Ishikawa (cell line): Measurements from ENCODE around the gene NELFE.

Experiments used
- CEBPB ChIP-seq: IDR thresholded peaks from 2 replicates; pipeline ENCODE4 v1.6.1; 2012
- CREB1 ChIP-seq: IDR thresholded peaks from 2 replicates; pipeline ENCODE4 v1.6.1; 2012; ENCODE audit warnings: low read depth
- EGR1 ChIP-seq: IDR thresholded peaks from 2 replicates; pipeline ENCODE4 v1.6.1; 2012
- EP300 ChIP-seq: IDR thresholded peaks from 2 replicates; pipeline ENCODE4 v1.6.1; 2012; ENCODE audit warnings: borderline replicate concordance
- FOXM1 ChIP-seq: IDR thresholded peaks from 2 replicates; pipeline ENCODE4 v1.6.1; 2012; ENCODE audit warnings: low read depth, borderline replicate concordance
- RAD21 ChIP-seq: IDR thresholded peaks from 2 replicates; pipeline ENCODE4 v1.6.1; 2012; ENCODE audit warnings: low read depth
- TAF1 ChIP-seq: IDR thresholded peaks from 2 replicates; pipeline ENCODE4 v1.6.1; 2012; ENCODE audit warnings: low read depth, mild to moderate bottlenecking
- TCF12 ChIP-seq: IDR thresholded peaks from 2 replicates; pipeline ENCODE4 v1.6.1; 2012; ENCODE audit warnings: low read depth
- YY1 ChIP-seq: IDR thresholded peaks from 2 replicates; pipeline ENCODE4 v1.6.1; 2012; ENCODE audit warnings: low read depth
- TF ChIP-seq, protein P1 (sequence below): IDR thresholded peaks from 2 replicates; pipeline ENCODE4 v1.6.1; 2012
- TF ChIP-seq, protein P2 (sequence below): IDR thresholded peaks from 2 replicates; pipeline ENCODE4 v1.6.1; 2012; ENCODE audit warnings: low read depth, mild to moderate bottlenecking
- TF ChIP-seq, protein P3 (sequence below): IDR thresholded peaks from 2 replicates; pipeline ENCODE4 v1.6.1; 2012

DNA sequence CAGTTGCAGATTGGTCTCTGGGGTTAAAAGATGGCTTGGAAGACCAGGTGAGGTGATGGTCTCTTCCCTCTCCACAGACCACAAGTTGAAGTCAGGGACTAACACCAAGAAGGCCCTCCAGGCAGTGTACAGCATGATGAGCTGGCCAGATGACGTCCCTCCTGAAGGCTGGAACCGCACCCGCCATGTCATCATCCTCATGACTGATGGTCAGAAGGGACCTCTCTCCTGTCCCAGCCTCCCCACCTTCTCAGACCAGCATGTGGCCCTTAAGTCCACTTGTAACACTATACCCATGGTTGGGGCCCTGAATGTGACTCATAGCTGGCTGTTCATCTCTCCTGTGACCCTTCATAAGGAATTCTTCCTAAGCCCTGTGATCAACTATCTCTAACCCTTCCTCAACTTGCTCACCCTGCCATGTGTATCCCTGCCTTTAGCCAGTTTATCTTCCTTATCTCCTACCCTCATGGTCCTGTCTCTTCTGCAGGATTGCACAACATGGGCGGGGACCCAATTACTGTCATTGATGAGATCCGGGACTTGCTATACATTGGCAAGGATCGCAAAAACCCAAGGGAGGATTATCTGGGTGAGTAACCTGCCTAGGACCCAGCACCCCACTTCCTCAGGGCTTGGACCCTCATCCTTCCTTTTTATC is 9.9 kb downstream of the NELFE start:
- TF ChIP-seq YY1 = no peak
- TF ChIP-seq EGR1 = no peak
- TF ChIP-seq, protein P1, sequence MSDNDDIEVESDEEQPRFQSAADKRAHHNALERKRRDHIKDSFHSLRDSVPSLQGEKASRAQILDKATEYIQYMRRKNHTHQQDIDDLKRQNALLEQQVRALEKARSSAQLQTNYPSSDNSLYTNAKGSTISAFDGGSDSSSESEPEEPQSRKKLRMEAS = no peak
- TF ChIP-seq, protein P2, sequence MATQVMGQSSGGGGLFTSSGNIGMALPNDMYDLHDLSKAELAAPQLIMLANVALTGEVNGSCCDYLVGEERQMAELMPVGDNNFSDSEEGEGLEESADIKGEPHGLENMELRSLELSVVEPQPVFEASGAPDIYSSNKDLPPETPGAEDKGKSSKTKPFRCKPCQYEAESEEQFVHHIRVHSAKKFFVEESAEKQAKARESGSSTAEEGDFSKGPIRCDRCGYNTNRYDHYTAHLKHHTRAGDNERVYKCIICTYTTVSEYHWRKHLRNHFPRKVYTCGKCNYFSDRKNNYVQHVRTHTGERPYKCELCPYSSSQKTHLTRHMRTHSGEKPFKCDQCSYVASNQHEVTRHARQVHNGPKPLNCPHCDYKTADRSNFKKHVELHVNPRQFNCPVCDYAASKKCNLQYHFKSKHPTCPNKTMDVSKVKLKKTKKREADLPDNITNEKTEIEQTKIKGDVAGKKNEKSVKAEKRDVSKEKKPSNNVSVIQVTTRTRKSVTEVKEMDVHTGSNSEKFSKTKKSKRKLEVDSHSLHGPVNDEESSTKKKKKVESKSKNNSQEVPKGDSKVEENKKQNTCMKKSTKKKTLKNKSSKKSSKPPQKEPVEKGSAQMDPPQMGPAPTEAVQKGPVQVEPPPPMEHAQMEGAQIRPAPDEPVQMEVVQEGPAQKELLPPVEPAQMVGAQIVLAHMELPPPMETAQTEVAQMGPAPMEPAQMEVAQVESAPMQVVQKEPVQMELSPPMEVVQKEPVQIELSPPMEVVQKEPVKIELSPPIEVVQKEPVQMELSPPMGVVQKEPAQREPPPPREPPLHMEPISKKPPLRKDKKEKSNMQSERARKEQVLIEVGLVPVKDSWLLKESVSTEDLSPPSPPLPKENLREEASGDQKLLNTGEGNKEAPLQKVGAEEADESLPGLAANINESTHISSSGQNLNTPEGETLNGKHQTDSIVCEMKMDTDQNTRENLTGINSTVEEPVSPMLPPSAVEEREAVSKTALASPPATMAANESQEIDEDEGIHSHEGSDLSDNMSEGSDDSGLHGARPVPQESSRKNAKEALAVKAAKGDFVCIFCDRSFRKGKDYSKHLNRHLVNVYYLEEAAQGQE = no peak
- TF ChIP-seq RAD21 = no peak
- TF ChIP-seq FOXM1 = no peak
- TF ChIP-seq TAF1 = no peak
- TF ChIP-seq EP300 = no peak
- no peak for TF ChIP-seq TCF12
- no peak for TF ChIP-seq CREB1
- TF ChIP-seq, protein P3, sequence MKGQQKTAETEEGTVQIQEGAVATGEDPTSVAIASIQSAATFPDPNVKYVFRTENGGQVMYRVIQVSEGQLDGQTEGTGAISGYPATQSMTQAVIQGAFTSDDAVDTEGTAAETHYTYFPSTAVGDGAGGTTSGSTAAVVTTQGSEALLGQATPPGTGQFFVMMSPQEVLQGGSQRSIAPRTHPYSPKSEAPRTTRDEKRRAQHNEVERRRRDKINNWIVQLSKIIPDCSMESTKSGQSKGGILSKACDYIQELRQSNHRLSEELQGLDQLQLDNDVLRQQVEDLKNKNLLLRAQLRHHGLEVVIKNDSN = no peak
- TF ChIP-seq CEBPB = peak; percentile 45; the same call in 1 of the 2 replicates
